Psoas muscle (tissue), 8 donors: ENCODE measurements around the gene CAPNS2. TPM values are rescaled to one million over a fixed set of nuclear protein-coding genes. Genes with fewer than 3 reads are reported as not detected.

ENCODE experiments used
- ATAC-seq, 4 donors: fragments of 200-7000 bp; cut with Tn5 transposase; one replicate each; pipeline ENCODE4 v1.9.1; 2020; ENCODE audit warnings: moderate library complexity in 3 of 4, mild to moderate bottlenecking in 2 of 4
- DNase-seq, 2 donors: peaks; one replicate each; pipeline ENCODE4 v3.0.0-alpha.2; 2020
- H3K27ac ChIP-seq: fragments of 200-600 bp; one replicate; pipeline ENCODE4 v1.8.0; 2022
- H3K27me3 ChIP-seq, 3 donors: fragments of 200-600 bp in 1 of 3; one replicate each; pipeline versions ENCODE4 v1.6.1 to v1.8.0; 2013 to 2022; ENCODE audit warnings: low read length in 2 of 3, mild to moderate bottlenecking in 2 of 3, moderate library complexity in 1 of 3; ENCODE audit not compliant: insufficient read depth in 3 of 3
- H3K36me3 ChIP-seq, 2 donors: fragments of 200-600 bp in 1 of 2; one replicate each; pipeline versions ENCODE4 v1.6.1 to v1.8.0; 2013 to 2022; ENCODE audit warnings: low read depth in 1 of 2, mild to moderate bottlenecking in 1 of 2, moderate library complexity in 1 of 2; ENCODE audit not compliant: insufficient read depth in 1 of 2
- H3K4me1 ChIP-seq: fragments of 200-600 bp; one replicate; pipeline ENCODE4 v1.8.0; 2022
- H3K4me3 ChIP-seq: fragments of 200-600 bp; one replicate; pipeline ENCODE4 v1.8.0; 2022; ENCODE audit warnings: mild to moderate bottlenecking
- H3K9me3 ChIP-seq: fragments of 200-600 bp; one replicate; pipeline ENCODE4 v1.8.0; 2022
- CTCF ChIP-seq: fragments of 200-600 bp; IDR thresholded peaks from one replicate; pipeline ENCODE4 v1.8.0; 2022; ENCODE audit warnings: antibody characterized with exemption
- WGBS, 3 donors: extraction: QIAGEN DNeasy Blood & Tissue Kit; methylation state at CpG; one replicate each; pipeline versions ENCODE4 v1.1.6 to v1.1.7; 2013; 5-methylcytosine and 5-hydroxymethylcytosine counted together
- intact Hi-C, 2 donors: fragments of 100-400 bp; cut with DNase I; formaldehyde crosslinking; loops; one replicate each; pipeline versions ENCODE4 v1.11.0 to v1.14.2; 2022
- polyA plus RNA-seq, 3 donors: library from polyadenylated mRNA; stranded (reverse); fragments of 200-250 nt; gene quantifications; one replicate each; pipeline ENCODE4 v1.2.3, GENCODE V29; 2013
- total RNA-seq, 4 donors: library from RNA; stranded (reverse); fragmentation: NEBNext Ultra II Directional in 2 of 4; extraction: Animal tissue kit (Norgen Biotek cat#: 25700) in 2 of 4; gene quantifications; one replicate each; pipeline versions ENCODE4 v1.2.1 to v1.2.4, GENCODE V29; 2021 to 2023
- donor health status: healthy with polysubstance abuse.
- donor health status: DM: no; HTN: no; CAD: no; lungs with moderate emphysema.
- donor health status: Bipolar disorder and iron deficiency.
- donor health status: healthy.
- donor health status: DM: yes; HTN: yes; CAD: no.
- donor health status: DM: no; HTN: no; CAD: no.
- donor health status: DM: no; HTN: no; CAD: no.
- donor health status: DM: yes; HTN: yes; CAD: no.

The CAPNS2 gene
- total and polyA plus RNA-seq, 7 donors, result 0.04 to 0.38 TPM; not detected in 5

- no peak for TF ChIP-seq CTCF
- no peaks in the 10 kb centered on the region for H3K36me3 ChIP-seq
- no peak overlapping the region for H3K4me3 ChIP-seq
- H3K4me1 ChIP-seq, result no peaks in the 10 kb centered on the region
- ATAC-seq (no peak), DNase-seq (no peak)
- no peaks in the 10 kb centered on the region for H3K27me3 ChIP-seq
- H3K9me3 ChIP-seq, result no peaks in the 10 kb centered on the region
- H3K27ac ChIP-seq, result no peak overlapping the region
- 98 to 100% (median 100%) methylated on average over 1 of the region's 1 CpG for WGBS, 3 donors
- intact Hi-C loops, result no loop called here
Measured at GRCh38 chr16:55530316-55530856, 36.1 kb upstream of the CAPNS2 start.

GRCh38 chr16:55532227-55532626 lies 34.3 kb upstream of the CAPNS2 start:
- Histone ChIP-seq H3K27me3 (no peaks in the 10 kb centered on the region), H3K36me3 (no peaks in the 10 kb centered on the region), H3K4me3 (no peak overlapping the region), H3K27ac (no peak overlapping the region), H3K4me1 (no peaks in the 10 kb centered on the region), H3K9me3 (no peaks in the 10 kb centered on the region)
- DNase-seq (no peak), ATAC-seq (no peak)
- 88 to 97% (median 90%) methylated on average over 1 of the region's 1 CpG for WGBS, 3 donors
- no peak for TF ChIP-seq CTCF
- intact Hi-C loops, result no loop called here

- WGBS, 3 donors, result 74 to 86% (median 77%) methylated on average over 2 of the region's 2 CpGs
- no peaks in the 10 kb centered on the region for H3K4me1 ChIP-seq
- no peak overlapping the region for H3K27ac ChIP-seq
- H3K36me3 ChIP-seq, result no peaks in the 10 kb centered on the region
- ATAC-seq, result no peak
- no peaks in the 10 kb centered on the region for H3K27me3 ChIP-seq
- DNase-seq, result no peak
- no peaks in the 10 kb centered on the region for H3K9me3 ChIP-seq
- TF ChIP-seq CTCF, result no peak
- intact Hi-C loops, result no loop called here
- no peak overlapping the region for H3K4me3 ChIP-seq
Measured at GRCh38 chr16:55534756-55535155, 31.7 kb upstream of the CAPNS2 start.

- Histone ChIP-seq H3K27me3 (no peaks in the 10 kb centered on the region), H3K4me3 (no peak overlapping the region), H3K9me3 (no peaks in the 10 kb centered on the region), H3K27ac (no peak overlapping the region), H3K36me3 (no peaks in the 10 kb centered on the region), H3K4me1 (no peaks in the 10 kb centered on the region)
- DNase-seq, result no peak
- ATAC-seq, result no peak
- TF ChIP-seq CTCF, result no peak
- intact Hi-C loops, result no loop called here
- 32 to 40% (median 38%) methylated on average over 5 of the region's 5 CpGs for WGBS, 3 donors
Measured at GRCh38 chr16:55539049-55539448, 27.4 kb upstream of the CAPNS2 start.

- DNase-seq (no peak), ATAC-seq (no peak)
- intact Hi-C loops, result no loop called here
- H3K27me3 ChIP-seq, result no peaks in the 10 kb centered on the region
- TF ChIP-seq CTCF, result no peak
- 55 to 63% (median 62%) methylated on average over 1 of the region's 1 CpG for WGBS, 3 donors
- no peaks in the 10 kb centered on the region for H3K36me3 ChIP-seq
- no peaks in the 10 kb centered on the region for H3K9me3 ChIP-seq
- H3K4me1 ChIP-seq, result no peaks in the 10 kb centered on the region
- no peak overlapping the region for H3K4me3 ChIP-seq
- H3K27ac ChIP-seq, result no peak overlapping the region
Measured at GRCh38 chr16:55539488-55539887, 27.0 kb upstream of the CAPNS2 start.
